ENCODE measurements around the gene ADAM15. TPM values are rescaled to one million over a fixed set of nuclear protein-coding genes. Genes with fewer than 3 reads are reported as not detected.

ADAM15 gene
- total and polyA plus RNA-seq, 9 donors, result 17.0 to 149 (median 61.7) TPM

DNA sequence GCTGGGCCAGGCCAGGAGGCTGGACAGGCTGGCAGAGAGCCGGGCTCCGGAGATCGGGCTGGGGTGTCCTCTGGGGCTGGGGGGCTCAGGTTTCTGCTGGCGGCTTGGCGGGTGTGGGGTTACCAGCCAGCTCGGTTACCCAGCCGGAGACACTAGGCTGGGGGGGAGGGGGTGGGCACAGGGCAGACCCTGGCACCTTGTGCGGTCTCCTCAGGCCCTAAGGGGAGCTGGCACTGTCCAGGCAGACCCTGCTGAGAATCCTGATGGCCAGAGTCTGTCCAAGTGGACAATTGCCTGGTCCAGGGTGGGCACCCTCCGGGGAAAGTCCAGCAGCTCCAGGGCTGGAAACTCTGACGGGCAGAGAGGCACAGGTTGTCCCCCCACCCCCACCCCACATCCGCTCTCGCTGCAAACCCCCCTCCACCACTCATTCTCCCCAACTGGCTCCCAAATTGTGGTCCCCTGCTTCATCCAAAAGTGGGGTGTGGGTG, 41.9 kb upstream of the ADAM15 start:
- peak in 1 of 5 donors; percentile 25 for DNase-seq
- H3K4me1 ChIP-seq (ENCODE audit: insufficient read depth), result peaks cover 19% of the 10 kb centered on the region
- 89 to 96% (median 91%) methylated on average over 12 of the region's 12 CpGs for WGBS, 3 donors
- intact Hi-C loops (cut with DNase I), result no loop called here
- H3K36me3 ChIP-seq, result no peaks in the 10 kb centered on the region
- no peak overlapping the region for H3K27ac ChIP-seq
- TF ChIP-seq POLR2A (IDR thresholded peaks at IDR 0.05) (no peak), EP300 (IDR thresholded peaks at IDR 0.05) (no peak), CTCF (IDR thresholded peaks at IDR 0.05) (no peak)
- no peaks in the 10 kb centered on the region for H3K27me3 ChIP-seq
- H3K9me3 ChIP-seq, result no peaks in the 10 kb centered on the region
- H3K4me3 ChIP-seq, result no peak overlapping the region

DNA sequence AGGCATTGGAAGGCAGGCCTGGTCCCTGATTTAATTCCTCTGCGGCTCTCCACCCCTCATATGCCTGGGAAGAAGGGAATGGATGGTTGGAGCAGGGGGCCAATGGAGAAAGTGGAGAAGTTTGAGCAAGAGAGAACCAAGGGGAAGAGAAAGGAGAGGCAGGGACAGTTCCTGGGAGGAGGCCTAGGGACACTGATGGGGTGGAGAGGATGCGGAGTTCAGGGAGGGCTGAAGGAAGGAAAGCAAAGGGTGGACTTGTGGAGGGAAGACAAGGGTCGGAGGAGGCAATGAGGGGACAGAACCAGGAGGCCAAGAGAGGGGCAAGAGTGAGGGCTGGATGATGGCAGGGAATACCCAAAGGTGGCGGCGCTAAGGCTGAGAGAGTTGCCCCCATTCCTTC, 41.4 kb upstream of the ADAM15 start:
- Histone ChIP-seq H3K4me1 (ENCODE audit: insufficient read depth) (peaks cover 15% of the 10 kb centered on the region), H3K36me3 (no peaks in the 10 kb centered on the region), H3K27me3 (no peaks in the 10 kb centered on the region), H3K9me3 (no peaks in the 10 kb centered on the region), H3K27ac (no peak overlapping the region), H3K4me3 (no peak overlapping the region)
- TF ChIP-seq CTCF (IDR thresholded peaks at IDR 0.05) (no peak), POLR2A (IDR thresholded peaks at IDR 0.05) (no peak), EP300 (IDR thresholded peaks at IDR 0.05) (no peak)
- WGBS, 3 donors, result 92 to 93% (median 92%) methylated on average over 5 of the region's 5 CpGs
- DNase-seq, result no peak
- intact Hi-C loops (cut with DNase I), result no loop called here

DNA sequence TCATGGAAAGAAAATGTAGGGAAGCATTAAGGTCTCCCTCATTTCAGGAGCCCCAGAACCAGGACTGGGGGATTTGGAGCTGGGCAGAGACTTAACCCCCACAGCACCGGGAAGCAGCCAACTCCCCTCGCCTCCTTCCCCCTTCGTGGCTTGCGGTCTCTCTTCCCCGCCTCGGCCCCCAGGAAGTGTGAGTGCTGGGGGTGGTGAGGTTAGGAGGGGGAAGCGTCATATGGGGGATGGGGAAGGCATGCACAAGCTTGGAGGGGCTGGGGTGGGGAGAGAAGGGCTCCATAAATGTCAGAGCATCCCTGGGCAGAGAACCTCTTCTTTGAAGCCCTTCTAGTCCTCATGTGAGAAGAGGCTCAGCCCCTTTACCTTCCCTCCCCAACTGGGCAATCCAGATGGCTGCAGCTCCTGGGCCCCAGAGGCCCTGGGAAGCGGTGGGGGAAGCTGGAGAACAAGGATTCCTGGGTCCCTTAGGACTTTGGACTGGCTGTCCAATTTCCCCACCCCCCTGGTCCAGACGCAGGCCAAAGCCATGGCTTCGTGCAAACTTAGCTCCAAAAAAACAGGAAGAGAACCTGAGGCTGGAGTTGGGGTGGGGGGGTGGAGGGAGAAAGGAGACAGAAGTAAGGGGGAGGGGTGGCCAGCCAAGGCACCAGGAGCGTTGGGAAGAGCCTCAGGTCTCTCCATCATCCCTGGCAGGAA, 40.8 kb upstream of the ADAM15 start:
- H3K27me3 ChIP-seq, result no peaks in the 10 kb centered on the region
- TF ChIP-seq CTCF (IDR thresholded peaks at IDR 0.05) (no peak), POLR2A (IDR thresholded peaks at IDR 0.05) (no peak), EP300 (IDR thresholded peaks at IDR 0.05) (no peak)
- 63 to 75% (median 67%) methylated on average over 11 of the region's 11 CpGs for WGBS, 3 donors
- H3K27ac ChIP-seq, result peak overlapping the region in 1 of 2 donors; percentile 38
- intact Hi-C loops (cut with DNase I), result no loop called here
- H3K4me3 ChIP-seq, result no peak overlapping the region
- peak in 1 of 5 donors; percentile 26 for DNase-seq
- H3K9me3 ChIP-seq, result no peaks in the 10 kb centered on the region
- no peaks in the 10 kb centered on the region for H3K36me3 ChIP-seq
- H3K4me1 ChIP-seq (ENCODE audit: insufficient read depth), result peaks cover 11% of the 10 kb centered on the region

GRCh38 chr1:155011004-155011416, 40.1 kb upstream of the ADAM15 start:
- DNase-seq, result peak in 1 of 5 donors; percentile 28
- intact Hi-C loops (cut with DNase I), result no loop called here
- no peak for TF ChIP-seq POLR2A (IDR thresholded peaks at IDR 0.05)
- TF ChIP-seq CTCF (IDR thresholded peaks at IDR 0.05), result no peak
- H3K27me3 ChIP-seq, result no peaks in the 10 kb centered on the region
- no peaks in the 10 kb centered on the region for H3K9me3 ChIP-seq
- H3K36me3 ChIP-seq, result no peaks in the 10 kb centered on the region
- peaks cover 10% of the 10 kb centered on the region for H3K4me1 ChIP-seq (ENCODE audit: insufficient read depth)
- no peak overlapping the region for H3K4me3 ChIP-seq
- peak overlapping the region in 1 of 2 donors; percentile 57 for H3K27ac ChIP-seq
- 68 to 73% (median 69%) methylated on average over 5 of the region's 5 CpGs for WGBS, 3 donors
